Hepatocyte (in vitro differentiated cells): ENCODE measurements around the gene USH2A. TPM values are rescaled to one million over a fixed set of nuclear protein-coding genes. Genes with fewer than 3 reads are reported as not detected.
"Not testable (repeated sequence)": the region's sequence is repeated elsewhere in the genome, so short reads cannot be mapped to it uniquely, and the experiment has no call there.

Experiments
- DNase-seq: peaks from one replicate; pipeline ENCODE4 v3.0.0-alpha.2; 2016; ENCODE audit warnings: low spot score
- H2AFZ ChIP-seq: fragments of 200-600 bp; sonication (generic); 2 replicates; pipeline ENCODE4 v1.6.0; 2016; ENCODE audit warnings: antibody characterized with exemption, mild to moderate bottlenecking
- H3K27ac ChIP-seq: fragments of 200-600 bp; sonication (generic); 2 replicates; pipeline ENCODE4 v1.5.1; 2016; ENCODE audit warnings: mild to moderate bottlenecking
- H3K27me3 ChIP-seq: fragments of 200-600 bp; sonication (generic); 2 replicates; pipeline ENCODE4 v1.6.1; 2016
- H3K36me3 ChIP-seq: fragments of 200-600 bp; sonication (generic); replicated peaks from 2 replicates; pipeline ENCODE4 v1.5.1; 2016; ENCODE audit warnings: low read depth; ENCODE audit not compliant: insufficient read depth
- H3K4me1 ChIP-seq: fragments of 200-600 bp; sonication (generic); 2 replicates; pipeline ENCODE4 v1.5.1; 2016; ENCODE audit warnings: mild to moderate bottlenecking, moderate library complexity; ENCODE audit not compliant: insufficient read depth
- H3K4me2 ChIP-seq: fragments of 200-600 bp; sonication (generic); 2 replicates; pipeline ENCODE4 v1.6.0; 2016
- H3K4me3 ChIP-seq: fragments of 200-600 bp; sonication (generic); 2 replicates; pipeline ENCODE4 v1.5.1; 2016; ENCODE audit warnings: mild to moderate bottlenecking
- H3K79me2 ChIP-seq: fragments of 200-600 bp; sonication (generic); 2 replicates; pipeline ENCODE4 v1.6.0; 2017; ENCODE audit warnings: mild to moderate bottlenecking
- H3K9me2 ChIP-seq: fragments of 200-600 bp; sonication (generic); replicated peaks from 2 replicates; pipeline ENCODE4 v1.6.0; 2017; ENCODE audit warnings: mild to moderate bottlenecking; ENCODE audit not compliant: insufficient read depth
- H3K9me3 ChIP-seq: fragments of 200-600 bp; sonication (generic); 2 replicates; pipeline ENCODE4 v1.5.1; 2016; ENCODE audit warnings: low read depth, mild to moderate bottlenecking
- H4K20me1 ChIP-seq: fragments of 200-600 bp; sonication (generic); 2 replicates; pipeline ENCODE4 v1.6.0; 2016; ENCODE audit warnings: mild to moderate bottlenecking; ENCODE audit not compliant: insufficient read depth, poor library complexity, severe bottlenecking
- CTCF ChIP-seq: fragments of 200-600 bp; sonication (generic); IDR thresholded peaks from 2 replicates; pipeline ENCODE4 v1.5.1; 2016; ENCODE audit warnings: antibody characterized with exemption, mild to moderate bottlenecking; ENCODE audit not compliant: poor library complexity
- EZH2 ChIP-seq: fragments of 200-600 bp; sonication (generic); IDR thresholded peaks from 2 replicates; pipeline ENCODE4 v1.6.1; 2016; ENCODE audit warnings: antibody characterized with exemption, mild to moderate bottlenecking, borderline replicate concordance
- EZH2phosphoT487 ChIP-seq: fragments of 200-600 bp; sonication (generic); IDR thresholded peaks from one replicate; pipeline ENCODE4 v1.6.1; 2018; ENCODE audit warnings: antibody characterized with exemption, mild to moderate bottlenecking, low read depth, moderate library complexity; ENCODE audit not compliant: unreplicated experiment, severe bottlenecking
- WGBS: methylation state at CpG from one replicate; pipeline ENCODE4 v1.1.6; 2016; ENCODE audit warnings: low lambda C conversion rate; ENCODE audit errors: missing lambda C conversion rate; 5-methylcytosine and 5-hydroxymethylcytosine counted together
- polyA plus RNA-seq: library from polyadenylated mRNA; unstranded; fragments of >200 nt; fragmentation: Nextera tagmentation; extraction: Ambion mirVana; gene quantifications from 2 replicates; pipeline ENCODE4 v1.2.1, GENCODE V29; 2016
- total RNA-seq: library from RNA; depleted of rRNA; stranded (reverse); fragments of >200 nt; gene quantifications from 2 replicates; pipeline ENCODE4 v1.2.3, GENCODE V29; 2014

Gene USH2A
- total and polyA plus RNA-seq, 2 experiments from 2014 or later, result 0.07 TPM; not detected in 1

- Histone ChIP-seq H3K36me3 (no peaks in the 10 kb centered on the region), H4K20me1 (no peaks in the 10 kb centered on the region), H3K4me3 (no peak overlapping the region), H3K9me2 (no peaks in the 10 kb centered on the region), H3K27ac (no peak overlapping the region), H3K4me2 (no peak overlapping the region), H2AFZ (no peak overlapping the region), H3K27me3 (no peaks in the 10 kb centered on the region), H3K9me3 (no peaks in the 10 kb centered on the region), H3K4me1 (no peaks in the 10 kb centered on the region), H3K79me2 (no peaks in the 10 kb centered on the region)
- DNase-seq, result no peak
- no peak for TF ChIP-seq EZH2
- no peak for TF ChIP-seq CTCF
- TF ChIP-seq EZH2phosphoT487, result no peak
- WGBS, result 84% methylated on average over 1 of the region's 1 CpG
These were observed 253.9 kb downstream of the USH2A start for GRCh38 chr1:216169351-216169750.

DNA sequence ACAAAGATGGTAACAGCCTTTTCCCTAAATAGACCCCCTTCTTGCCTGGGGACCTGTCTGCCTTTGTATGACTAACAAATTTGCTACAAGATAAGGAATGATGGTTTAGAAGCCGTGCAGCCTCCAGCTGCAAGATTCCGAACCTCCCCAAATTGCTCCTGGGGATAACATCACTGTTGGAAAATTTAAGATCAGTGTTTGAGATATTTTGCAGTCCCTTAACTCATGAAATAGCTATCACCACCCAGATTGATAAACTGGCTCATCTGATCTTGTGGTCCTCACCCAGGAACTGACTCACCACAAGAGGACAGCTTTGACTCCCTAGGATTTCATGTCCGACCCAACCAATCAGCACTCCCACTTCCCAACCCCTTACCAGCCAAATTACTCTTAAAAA is 254.7 kb downstream of the USH2A start:
- 92% methylated on average over 3 of the region's 3 CpGs for WGBS
- H4K20me1 ChIP-seq, result no peaks in the 10 kb centered on the region
- no peaks in the 10 kb centered on the region for H3K36me3 ChIP-seq
- DNase-seq, result no peak
- no peaks in the 10 kb centered on the region for H3K9me2 ChIP-seq
- H3K9me3 ChIP-seq, result no peaks in the 10 kb centered on the region
- H3K4me1 ChIP-seq, result no peaks in the 10 kb centered on the region
- no peak overlapping the region for H3K4me3 ChIP-seq
- TF ChIP-seq EZH2, result no peak
- no peak for TF ChIP-seq CTCF
- TF ChIP-seq EZH2phosphoT487, result no peak
- H3K27ac ChIP-seq, result no peak overlapping the region
- no peaks in the 10 kb centered on the region for H3K27me3 ChIP-seq
- H3K4me2 ChIP-seq, result no peak overlapping the region
- H3K79me2 ChIP-seq, result no peaks in the 10 kb centered on the region
- H2AFZ ChIP-seq, result no peak overlapping the region

- DNase-seq, result no peak
- Histone ChIP-seq H3K4me1 (no peaks in the 10 kb centered on the region), H3K79me2 (no peaks in the 10 kb centered on the region), H3K9me3 (no peaks in the 10 kb centered on the region), H3K27me3 (no peaks in the 10 kb centered on the region), H3K36me3 (no peaks in the 10 kb centered on the region), H3K27ac (no peak overlapping the region), H3K4me2 (no peak overlapping the region), H3K4me3 (no peak overlapping the region), H3K9me2 (no peaks in the 10 kb centered on the region), H2AFZ (no peak overlapping the region), H4K20me1 (no peaks in the 10 kb centered on the region)
- no peak for TF ChIP-seq EZH2
- TF ChIP-seq CTCF, result no peak
- TF ChIP-seq EZH2phosphoT487, result no peak
These were observed 269.2 kb downstream of the USH2A start for GRCh38 chr1:216154063-216154462.

- Histone ChIP-seq H3K4me1 (no peaks in the 10 kb centered on the region), H3K36me3 (no peaks in the 10 kb centered on the region), H3K9me2 (no peaks in the 10 kb centered on the region), H3K27me3 (no peaks in the 10 kb centered on the region), H2AFZ (no peak overlapping the region), H4K20me1 (no peaks in the 10 kb centered on the region), H3K4me3 (no peak overlapping the region), H3K4me2 (no peak overlapping the region), H3K27ac (no peak overlapping the region), H3K9me3 (no peaks in the 10 kb centered on the region), H3K79me2 (no peaks in the 10 kb centered on the region)
- DNase-seq, result no peak
- WGBS, result 91% methylated on average over 2 of the region's 2 CpGs
- TF ChIP-seq EZH2 (no peak), CTCF (no peak), EZH2phosphoT487 (no peak)
These were observed 270.1 kb downstream of the USH2A start for GRCh38 chr1:216153130-216153529.

GRCh38 chr1:216145451-216146018 is 277.7 kb downstream of the USH2A start:
- WGBS, result 67% methylated on average over 4 of the region's 7 CpGs
- H3K4me2 ChIP-seq, H3K36me3 ChIP-seq, DNase-seq, H3K79me2 ChIP-seq, H2AFZ ChIP-seq, H3K4me1 ChIP-seq, H3K4me3 ChIP-seq, H3K9me3 ChIP-seq, H3K9me2 ChIP-seq, H3K27me3 ChIP-seq, H4K20me1 ChIP-seq: not testable (repeated sequence)
- H3K27ac ChIP-seq, result peak overlapping the region; percentile 85
